GM19455 (cell line): ENCODE data around the gene ADORA2B.
"Not testable (repeated sequence)": the region's sequence is repeated elsewhere in the genome, so short reads cannot be mapped to it uniquely, and the experiment has no call there.

Experiments
- ATAC-seq: cut with Tn5 transposase; IDR thresholded peaks from one replicate; pipeline ENCODE4 v1.9.1; 2021; ENCODE audit not compliant: unreplicated experiment

The ADORA2B gene

DNA sequence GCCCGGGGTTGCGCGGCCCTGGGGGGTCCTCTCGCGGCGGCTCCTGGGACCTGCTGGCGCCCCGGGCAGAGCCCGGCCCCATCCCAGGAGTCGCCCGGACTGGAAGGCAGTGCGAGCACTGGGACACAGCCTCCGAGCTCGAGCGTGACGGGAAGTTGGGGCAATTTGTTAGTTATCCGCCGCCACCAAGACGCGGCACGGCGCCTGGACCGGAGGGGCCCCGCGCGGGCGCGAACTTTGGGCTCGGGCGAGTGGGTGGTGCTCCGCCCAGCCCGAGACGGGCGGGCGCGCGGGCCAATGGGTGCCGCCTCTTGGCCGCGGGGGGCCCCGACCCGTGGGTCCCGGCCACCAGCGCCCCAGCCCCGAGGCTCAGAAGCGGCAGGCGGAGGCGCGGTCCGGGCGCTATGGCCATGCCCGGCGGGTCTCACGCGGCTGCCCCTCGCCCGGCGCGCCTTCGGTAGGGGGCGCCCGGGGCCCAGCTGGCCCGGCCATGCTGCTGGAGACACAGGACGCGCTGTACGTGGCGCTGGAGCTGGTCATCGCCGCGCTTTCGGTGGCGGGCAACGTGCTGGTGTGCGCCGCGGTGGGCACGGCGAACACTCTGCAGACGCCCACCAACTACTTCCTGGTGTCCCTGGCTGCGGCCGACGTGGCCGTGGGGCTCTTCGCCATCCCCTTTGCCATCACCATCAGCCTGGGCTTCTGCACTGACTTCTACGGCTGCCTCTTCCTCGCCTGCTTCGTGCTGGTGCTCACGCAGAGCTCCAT, at the start of gene ADORA2B:
TSS of gene ADORA2B (plus strand) at position 372 of the 768 bp plus-strand sequence. CDS start at position 491, 119 bp downstream.
- ATAC-seq, result no peak

DNA sequence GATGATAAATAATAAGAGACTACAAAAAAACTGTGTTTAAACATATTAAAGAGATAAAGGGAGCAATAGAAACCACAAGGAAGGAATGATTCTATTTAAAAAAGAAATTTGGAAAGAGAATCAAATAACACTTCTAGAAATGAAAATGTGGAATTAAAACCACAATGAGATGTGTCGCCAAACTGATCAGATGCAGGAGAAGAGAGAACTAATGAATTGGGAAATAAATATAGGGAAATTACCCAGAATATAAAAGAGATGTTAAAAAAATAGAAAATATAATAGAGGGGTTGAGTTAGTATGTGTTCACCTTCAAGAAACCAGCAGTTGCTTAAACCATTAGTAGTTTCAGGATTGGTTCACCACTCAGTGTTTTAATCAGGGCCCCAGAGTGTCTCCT, 48.7 kb upstream of the ADORA2B start:
- no peak for ATAC-seq

GRCh38 chr17:15896834-15897233, 48.1 kb upstream of the ADORA2B start:
- no peak for ATAC-seq

GRCh38 chr17:15899596-15899995, 45.3 kb upstream of the ADORA2B start:
- ATAC-seq, result not testable (repeated sequence)

- no peak for ATAC-seq
Observed at GRCh38 chr17:15900871-15901270, 44.1 kb upstream of the ADORA2B start.

- ATAC-seq, result not testable (repeated sequence)
Observed at GRCh38 chr17:15905236-15905635, 39.7 kb upstream of the ADORA2B start.

DNA sequence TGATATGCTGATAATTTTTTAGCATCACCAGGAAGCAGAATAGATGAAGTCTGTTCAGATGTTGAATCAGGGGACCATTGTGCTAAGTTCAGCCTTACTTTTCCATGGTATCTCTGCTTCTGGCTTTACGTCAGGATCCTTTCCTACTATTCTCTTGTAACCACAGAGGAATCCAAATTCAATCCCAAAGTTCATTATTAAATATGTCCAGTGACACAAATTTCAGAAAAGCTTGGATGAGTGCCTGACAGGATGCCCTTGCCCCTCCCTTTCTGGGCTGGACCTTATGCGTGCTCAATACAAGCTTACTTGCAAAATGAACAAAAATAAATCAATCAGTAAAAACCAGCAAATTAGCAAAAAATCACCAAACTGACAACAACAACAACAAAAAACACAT, 37.6 kb upstream of the ADORA2B start:
- no peak for ATAC-seq

DNA sequence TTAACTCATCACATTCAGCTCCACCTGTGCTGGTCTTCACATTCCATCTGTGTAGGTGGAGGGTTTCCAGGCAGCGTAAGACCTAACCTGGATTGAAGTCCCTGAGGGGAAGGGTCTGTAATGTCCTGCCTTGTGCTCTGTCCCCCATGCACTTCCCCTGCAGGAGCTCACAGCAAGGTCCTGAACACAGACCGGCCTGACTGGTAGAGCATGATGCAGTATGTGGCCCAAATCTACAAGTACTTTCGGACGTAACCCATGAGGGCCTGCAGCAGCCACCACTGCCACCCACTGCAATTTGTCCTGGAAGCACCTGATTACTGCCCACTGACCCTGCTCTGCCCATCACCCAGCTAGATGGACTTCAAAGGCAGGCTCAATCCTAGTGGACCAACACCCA, 36.6 kb upstream of the ADORA2B start:
- no peak for ATAC-seq

DNA sequence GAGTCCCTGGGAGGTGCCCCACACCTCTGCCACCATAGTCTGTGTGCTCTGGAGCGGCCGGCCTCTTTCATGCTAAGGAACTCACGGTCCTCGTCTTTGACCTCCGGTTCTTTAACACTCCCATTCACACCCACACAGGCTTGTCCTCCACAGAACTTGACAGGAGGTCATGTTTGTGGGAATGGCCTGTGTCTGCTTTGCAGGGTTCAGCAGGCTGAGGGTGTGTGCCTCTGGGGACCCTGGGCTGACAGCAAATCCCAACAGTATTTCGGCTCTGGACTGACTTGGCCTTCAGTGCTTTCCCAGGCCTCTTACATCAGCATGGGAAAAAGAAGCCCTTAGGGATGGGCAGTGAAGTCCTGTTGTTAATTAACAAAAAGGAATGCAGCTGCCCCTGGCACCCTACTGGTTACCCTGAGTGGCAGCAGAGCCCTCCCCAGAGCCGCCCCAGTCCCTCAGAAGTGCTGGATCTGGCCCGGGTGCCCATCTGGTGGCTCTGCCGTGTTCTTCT, 35.4 kb upstream of the ADORA2B start:
- ATAC-seq, result no peak

DNA sequence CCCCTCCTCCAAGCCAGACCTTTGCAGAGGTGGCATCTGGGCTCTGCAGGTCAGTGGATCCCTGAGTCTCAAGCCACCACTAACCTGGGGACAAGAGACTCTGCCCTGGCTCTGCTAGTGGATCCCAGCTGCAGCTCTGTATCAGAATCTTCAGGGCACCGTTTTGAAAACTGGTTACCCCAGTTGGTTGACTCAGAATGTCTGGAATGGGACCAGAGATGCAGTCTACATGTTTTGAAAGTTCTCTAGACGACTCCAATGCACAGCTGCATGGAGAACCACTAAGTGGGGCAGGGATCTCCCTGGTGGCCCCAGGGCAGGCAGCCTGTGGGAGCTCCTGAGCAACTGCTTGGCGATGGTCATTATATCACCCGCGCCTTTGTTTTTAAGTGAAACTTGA, 34.1 kb upstream of the ADORA2B start:
- ATAC-seq, result no peak

DNA sequence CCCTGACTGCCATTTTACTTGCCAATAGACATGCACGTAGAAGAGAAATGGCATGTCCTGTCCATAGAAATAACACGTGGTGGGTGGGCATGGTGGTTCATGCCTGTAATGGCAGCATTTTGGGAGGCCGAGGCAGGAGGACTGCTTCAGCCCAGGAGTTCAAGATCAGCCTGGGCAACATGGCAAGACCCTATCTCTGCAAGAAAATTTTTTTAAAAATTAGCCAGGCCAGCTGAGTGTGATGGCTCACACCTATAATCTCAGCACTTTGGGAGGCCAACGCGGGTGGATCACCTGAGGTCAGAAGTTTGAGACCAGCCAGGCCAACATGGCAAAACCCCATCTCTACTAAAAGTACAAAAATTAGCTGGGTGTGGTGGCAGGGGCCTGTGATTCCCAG, 33.2 kb upstream of the ADORA2B start:
- ATAC-seq, result not testable (repeated sequence)

- no peak for ATAC-seq
Observed at GRCh38 chr17:15912416-15912955, 32.4 kb upstream of the ADORA2B start.

DNA sequence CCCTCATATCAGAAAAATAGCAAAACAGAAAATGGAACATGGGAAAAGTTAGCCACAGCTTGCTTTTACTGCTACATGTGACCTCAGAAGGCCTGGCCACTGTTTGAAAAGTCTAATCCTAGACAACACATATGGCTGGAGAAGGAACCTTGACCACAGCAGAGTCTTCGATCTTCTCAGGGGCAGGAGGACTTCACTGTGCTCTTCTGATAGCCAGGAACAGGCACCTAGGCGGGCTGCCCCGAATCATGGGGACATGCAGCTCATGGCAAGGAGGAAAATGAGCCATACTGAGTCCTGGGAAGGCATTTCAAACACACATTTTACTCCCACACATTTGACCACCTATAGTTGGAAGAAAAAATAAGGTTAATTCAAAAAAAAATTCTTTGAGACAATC, 31.1 kb upstream of the ADORA2B start:
- ATAC-seq, result no peak

- ATAC-seq, result no peak
Observed at GRCh38 chr17:15914400-15915170, 30.3 kb upstream of the ADORA2B start.

DNA sequence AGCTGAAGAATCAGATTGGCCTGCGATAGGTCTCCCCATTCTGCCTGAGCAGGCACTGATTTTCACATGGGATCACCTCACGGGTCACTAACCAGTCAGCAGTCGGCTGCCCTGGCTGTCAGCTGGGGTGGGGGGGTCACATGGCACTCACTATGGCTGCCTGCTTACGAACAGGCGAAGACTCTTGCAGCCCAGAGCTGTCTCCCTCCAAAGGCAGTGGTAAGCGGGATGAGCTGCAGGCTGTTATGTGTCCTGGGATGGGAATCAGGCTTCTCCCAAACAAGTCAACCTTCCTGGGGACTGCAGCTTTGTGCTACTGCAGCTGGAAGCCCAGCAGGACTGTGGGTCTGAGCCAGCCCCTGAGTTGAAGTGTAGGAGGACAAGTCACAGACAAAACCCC, 29.0 kb upstream of the ADORA2B start:
- no peak for ATAC-seq

DNA sequence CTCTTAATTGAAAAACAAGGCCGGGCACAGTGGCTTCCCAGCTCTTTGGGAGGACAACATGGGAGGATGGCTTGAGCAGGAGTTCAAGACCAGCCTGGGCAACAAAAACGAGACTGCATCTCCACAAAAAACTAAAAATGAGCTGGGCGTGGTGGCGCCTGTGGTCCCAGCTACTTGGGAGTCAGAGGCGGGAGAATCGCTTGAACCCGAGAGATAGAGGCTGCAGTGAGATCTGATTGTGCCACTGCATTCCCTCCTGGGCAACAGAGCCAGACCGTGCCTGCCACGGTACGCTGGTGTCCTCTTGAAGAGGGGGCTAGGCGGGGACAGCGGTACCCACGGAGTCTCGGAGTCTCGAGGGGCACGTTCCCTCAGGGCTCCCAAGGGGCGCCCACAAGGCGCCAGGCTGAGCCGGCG, 27.9 kb upstream of the ADORA2B start:
- ATAC-seq, result no peak

- no peak for ATAC-seq
Observed at GRCh38 chr17:15917438-15918027, 27.4 kb upstream of the ADORA2B start.

- no peak for ATAC-seq
Observed at GRCh38 chr17:15918261-15918660, 26.7 kb upstream of the ADORA2B start.

GRCh38 chr17:15918661-15919259, 26.2 kb upstream of the ADORA2B start:
- no peak for ATAC-seq

- ATAC-seq, result no peak
Observed at GRCh38 chr17:15919466-15919865, 25.5 kb upstream of the ADORA2B start.

GRCh38 chr17:15920758-15921239, 24.1 kb upstream of the ADORA2B start:
- no peak for ATAC-seq
